Mucosa of descending colon (tissue), 3 donors: ENCODE measurements around the gene INS. TPM values are rescaled to one million over a fixed set of nuclear protein-coding genes. Genes with fewer than 3 reads are reported as not detected.
A peak's percentile ranks its signal among the peaks of the same experiment; 100 is the strongest.

ENCODE experiments used
- ATAC-seq: fragments of 200-7000 bp; cut with Tn5 transposase; one replicate; pipeline ENCODE4 v1.9.1; 2020; ENCODE audit warnings: mild to moderate bottlenecking, moderate library complexity
- DNase-seq, 3 donors: peaks; one replicate each; pipeline ENCODE4 v3.0.0-alpha.2; 2020
- H3K36me3 ChIP-seq: fragments of 200-600 bp; one replicate; pipeline ENCODE4 v1.8.0; 2021; ENCODE audit warnings: low read depth, mild to moderate bottlenecking
- H3K4me1 ChIP-seq: fragments of 200-600 bp; one replicate; pipeline ENCODE4 v1.8.0; 2021; ENCODE audit warnings: low read depth, mild to moderate bottlenecking
- H3K4me3 ChIP-seq: fragments of 200-600 bp; one replicate; pipeline ENCODE4 v1.8.0; 2021; ENCODE audit warnings: mild to moderate bottlenecking
- H3K9me3 ChIP-seq: fragments of 200-600 bp; one replicate; pipeline ENCODE4 v1.8.0; 2021; ENCODE audit warnings: mild to moderate bottlenecking
- CTCF ChIP-seq: fragments of 200-600 bp; IDR thresholded peaks from one replicate; pipeline ENCODE4 v1.8.0; 2022; ENCODE audit warnings: antibody characterized with exemption, mild to moderate bottlenecking
- intact Hi-C, 2 donors: fragments of 100-400 bp; cut with DNase I in 1 of 2; cut with micrococcal nuclease in 1 of 2; formaldehyde crosslinking; loops; one replicate each; pipeline versions ENCODE4 v1.11.0 to v1.11.1; 2022; cut with DNase I, micrococcal nuclease
- total RNA-seq, 3 donors: library from RNA; stranded (reverse); fragmentation: NEBNext Ultra II Directional in 2 of 3; extraction: Animal tissue kit (Norgen Biotek cat#: 25700) in 2 of 3; gene quantifications; one replicate each; pipeline versions ENCODE4 v1.2.1 to v1.2.4, GENCODE V29; 2021 to 2023
- donor health status: DM: no; HTN: no; CAD: no; lungs with moderate emphysema.
- donor health status: DM: no; HTN: no; CAD: no.
- donor health status: DM: no; HTN: yes; CAD: no.

Gene INS
- total RNA-seq, 3 donors from 2014 or later, result not detected

GRCh38 chr11:2159536-2160413 is 1.2 kb downstream of the INS start:
- Histone ChIP-seq H3K9me3 (no peaks in the 10 kb centered on the region), H3K4me3 (no peak overlapping the region), H3K36me3 (no peaks in the 10 kb centered on the region), H3K4me1 (no peaks in the 10 kb centered on the region)
- no peak for TF ChIP-seq CTCF
- intact Hi-C loops, result no loop called here
- ATAC-seq (no peak), DNase-seq (no peak)

GRCh38 chr11:2158966-2159365 is 2.0 kb downstream of the INS start:
- intact Hi-C loops, result no loop called here

GRCh38 chr11:2158296-2158737 is 2.7 kb downstream of the INS start:
- H3K9me3 ChIP-seq, result no peaks in the 10 kb centered on the region
- ATAC-seq (no peak), DNase-seq (no peak)
- TF ChIP-seq CTCF, result no peak
- no peaks in the 10 kb centered on the region for H3K4me1 ChIP-seq
- intact Hi-C loops, result no loop called here
- H3K4me3 ChIP-seq, result no peak overlapping the region
- H3K36me3 ChIP-seq, result no peaks in the 10 kb centered on the region

More at GRCh38 chr11:2158966-2159365, 2.0 kb downstream of the INS start:
- no peaks in the 10 kb centered on the region for H3K4me1 ChIP-seq
- no peak overlapping the region for H3K4me3 ChIP-seq
- TF ChIP-seq CTCF, result no peak
- H3K9me3 ChIP-seq, result no peaks in the 10 kb centered on the region
- DNase-seq, result no peak
- ATAC-seq, result no peak
- H3K36me3 ChIP-seq, result no peaks in the 10 kb centered on the region

GRCh38 chr11:2157294-2158040 is 3.5 kb downstream of the INS start:
- H3K4me3 ChIP-seq, result no peak overlapping the region
- intact Hi-C loops, result no loop called here
- H3K4me1 ChIP-seq, result no peaks in the 10 kb centered on the region
- no peaks in the 10 kb centered on the region for H3K9me3 ChIP-seq
- TF ChIP-seq CTCF, result no peak
- DNase-seq, result no peak
- no peaks in the 10 kb centered on the region for H3K36me3 ChIP-seq
- ATAC-seq, result no peak

- intact Hi-C loops, result no loop called here
- no peaks in the 10 kb centered on the region for H3K9me3 ChIP-seq
These were observed 4.4 kb downstream of the INS start for GRCh38 chr11:2156416-2157182.

More at GRCh38 chr11:2156416-2157182, 4.4 kb downstream of the INS start:
- peak; percentile 65 for TF ChIP-seq CTCF
- Histone ChIP-seq H3K4me1 (peaks cover 3% of the 10 kb centered on the region), H3K4me3 (no peak overlapping the region), H3K36me3 (no peaks in the 10 kb centered on the region)
- ATAC-seq (peak; percentile 75), DNase-seq (peak; percentile 67 to 85 (median 84))
